Measurements from ENCODE around the gene TNFRSF18. TPM values are rescaled to one million over a fixed set of nuclear protein-coding genes. Genes with fewer than 3 reads are reported as not detected.
A peak's percentile ranks its signal among the peaks of the same experiment; 100 is the strongest.

TNFRSF18 gene
- total and polyA plus RNA-seq, 2 experiments from 2014 or later: 1.1 to 1.5 TPM

DNA sequence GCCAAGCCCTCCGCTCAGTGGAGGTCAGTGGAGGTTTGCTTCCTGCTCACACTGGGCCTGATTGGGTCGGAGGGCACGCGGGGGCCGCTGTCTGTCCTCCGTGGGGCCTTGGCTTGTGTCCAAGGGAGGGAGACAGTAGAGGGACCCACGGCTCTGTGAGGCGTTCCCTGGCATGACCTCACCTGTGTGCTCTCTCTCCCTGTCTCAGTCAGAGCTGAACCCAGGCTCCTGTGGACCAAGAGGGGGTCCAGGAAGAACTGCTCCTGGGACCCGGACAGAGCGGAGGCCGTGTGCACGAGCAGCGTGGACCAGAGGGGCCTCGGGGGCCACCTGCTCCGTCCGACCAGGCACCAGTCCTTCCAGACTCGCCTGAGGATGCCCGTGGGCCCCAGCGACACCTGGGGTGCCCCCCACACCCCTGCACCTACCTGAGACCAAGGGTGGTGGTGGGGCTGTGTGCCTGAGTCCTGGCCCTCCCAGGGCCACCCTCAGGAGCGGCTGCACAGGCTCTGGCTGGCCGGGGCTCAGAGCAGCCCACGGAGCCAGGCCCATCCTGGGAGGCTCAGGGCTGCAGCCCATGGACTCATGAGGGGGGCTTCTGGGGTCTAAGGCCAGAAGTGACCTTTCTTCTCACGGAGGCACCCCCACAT is 46.0 kb downstream of the TNFRSF18 start (continued):
- TF ChIP-seq, protein P1, sequence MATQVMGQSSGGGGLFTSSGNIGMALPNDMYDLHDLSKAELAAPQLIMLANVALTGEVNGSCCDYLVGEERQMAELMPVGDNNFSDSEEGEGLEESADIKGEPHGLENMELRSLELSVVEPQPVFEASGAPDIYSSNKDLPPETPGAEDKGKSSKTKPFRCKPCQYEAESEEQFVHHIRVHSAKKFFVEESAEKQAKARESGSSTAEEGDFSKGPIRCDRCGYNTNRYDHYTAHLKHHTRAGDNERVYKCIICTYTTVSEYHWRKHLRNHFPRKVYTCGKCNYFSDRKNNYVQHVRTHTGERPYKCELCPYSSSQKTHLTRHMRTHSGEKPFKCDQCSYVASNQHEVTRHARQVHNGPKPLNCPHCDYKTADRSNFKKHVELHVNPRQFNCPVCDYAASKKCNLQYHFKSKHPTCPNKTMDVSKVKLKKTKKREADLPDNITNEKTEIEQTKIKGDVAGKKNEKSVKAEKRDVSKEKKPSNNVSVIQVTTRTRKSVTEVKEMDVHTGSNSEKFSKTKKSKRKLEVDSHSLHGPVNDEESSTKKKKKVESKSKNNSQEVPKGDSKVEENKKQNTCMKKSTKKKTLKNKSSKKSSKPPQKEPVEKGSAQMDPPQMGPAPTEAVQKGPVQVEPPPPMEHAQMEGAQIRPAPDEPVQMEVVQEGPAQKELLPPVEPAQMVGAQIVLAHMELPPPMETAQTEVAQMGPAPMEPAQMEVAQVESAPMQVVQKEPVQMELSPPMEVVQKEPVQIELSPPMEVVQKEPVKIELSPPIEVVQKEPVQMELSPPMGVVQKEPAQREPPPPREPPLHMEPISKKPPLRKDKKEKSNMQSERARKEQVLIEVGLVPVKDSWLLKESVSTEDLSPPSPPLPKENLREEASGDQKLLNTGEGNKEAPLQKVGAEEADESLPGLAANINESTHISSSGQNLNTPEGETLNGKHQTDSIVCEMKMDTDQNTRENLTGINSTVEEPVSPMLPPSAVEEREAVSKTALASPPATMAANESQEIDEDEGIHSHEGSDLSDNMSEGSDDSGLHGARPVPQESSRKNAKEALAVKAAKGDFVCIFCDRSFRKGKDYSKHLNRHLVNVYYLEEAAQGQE (IDR thresholded peaks at IDR 0.05; ENCODE audit: unreplicated experiment): no peak
- TF ChIP-seq POLR2AphosphoS5 (IDR thresholded peaks at IDR 0.05; ENCODE audit: low read depth) (no peak), EZH2phosphoT487 (IDR thresholded peaks at IDR 0.05; ENCODE audit: unreplicated experiment) (no peak), JUNB (IDR thresholded peaks at IDR 0.05; ENCODE audit: unreplicated experiment) (no peak), EZH2 (IDR thresholded peaks at IDR 0.05; ENCODE audit: low read depth, unreplicated experiment) (no peak), ZNF331 (CRISPR knock-in tag; IDR thresholded peaks at IDR 0.05; ENCODE audit: low read depth) (no peak)

DNA sequence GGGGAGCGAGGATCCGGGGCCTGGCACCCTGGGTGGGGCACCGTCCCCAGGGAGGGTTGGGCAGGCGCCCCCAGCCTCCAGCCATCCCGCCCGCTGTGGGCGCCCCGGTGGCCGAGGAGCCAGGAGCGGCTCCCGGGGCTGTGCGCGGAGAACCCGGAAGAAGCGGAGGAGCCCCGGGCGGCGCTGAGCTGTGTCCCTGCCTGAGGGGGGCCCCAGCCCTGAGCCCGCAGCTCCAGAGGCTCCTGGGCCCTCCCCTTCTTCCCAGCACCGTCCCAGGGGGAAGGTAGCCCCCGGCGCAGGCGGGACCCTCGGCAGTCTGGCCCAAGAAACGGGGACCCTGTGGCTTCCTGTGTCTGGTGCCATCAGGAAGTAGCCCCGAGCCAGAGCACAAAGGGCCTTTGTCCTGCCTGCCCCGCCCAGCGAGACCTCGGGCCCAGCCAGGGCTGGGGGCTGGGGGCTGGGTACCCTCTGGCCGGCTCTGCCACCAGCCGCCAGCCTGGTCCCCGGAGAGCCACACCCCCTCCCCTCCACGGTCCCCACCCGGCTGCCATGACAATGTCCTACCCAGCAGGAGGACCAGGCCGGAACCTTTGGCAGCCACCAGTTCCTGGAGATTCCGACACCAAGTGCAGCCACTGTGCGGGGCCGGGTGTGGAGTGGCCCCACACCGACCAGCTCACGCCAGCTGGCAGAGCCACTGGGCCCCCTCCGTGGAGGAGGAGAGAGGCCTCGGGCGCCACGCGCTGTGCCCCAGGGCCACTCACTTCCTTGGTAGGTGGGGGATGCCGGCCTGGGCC is 48.3 kb downstream of the TNFRSF18 start:
- H2AFZ ChIP-seq: peak overlapping the region; percentile 63
- peaks cover 21% of the 10 kb centered on the region for H3K9me3 Mint-ChIP-seq

More for the DNA sequence above, 48.3 kb downstream of the TNFRSF18 start:
- H3K79me2 ChIP-seq (replicated peaks; ENCODE audit: insufficient read depth): no peaks in the 10 kb centered on the region
- Mint-ChIP-seq H3K36me3 (ENCODE audit: low read depth) (peaks cover 13% of the 10 kb centered on the region), H3K4me1 (no peaks in the 10 kb centered on the region; the same call in 1 of the 3 replicates), H3K27me3 (ENCODE audit: insufficient read depth, low read depth, poor library complexity) (peaks cover 13% of the 10 kb centered on the region), H3K4me3 (0 out of 3 replicates have a peak overlapping the region, but pooled peaks have one; percentile 19), H3K27ac (no peak overlapping the region)
- H3K27me3 ChIP-seq (ENCODE audit: insufficient read depth): no peaks in the 10 kb centered on the region
- TF ChIP-seq POLR2AphosphoS5 (IDR thresholded peaks at IDR 0.05; ENCODE audit: low read depth): peak; percentile 37; the same call in 1 of the 2 replicates
- no peak for TF ChIP-seq ETS1 (IDR thresholded peaks at IDR 0.05)
- H3K4me1 ChIP-seq (ENCODE audit: insufficient read depth): peaks cover 4% of the 10 kb centered on the region; the same call in 1 of the 2 replicates
- H3K4me2 ChIP-seq: peak overlapping the region; percentile 88
- DNase-seq (ENCODE audit: low spot score) (peak; percentile 77), ATAC-seq (peak; percentile 40)
- no peaks in the 10 kb centered on the region for H4K20me1 ChIP-seq (replicated peaks; ENCODE audit: insufficient read depth)
- H3K36me3 ChIP-seq (ENCODE audit: insufficient read depth): no peaks in the 10 kb centered on the region
- H3K4me3 ChIP-seq: peak overlapping the region; percentile 66
- 0 out of 2 replicates have a peak, but pooled peaks cover 3% of the 10 kb centered on the region for H3F3A ChIP-seq (replicated peaks; ENCODE audit: low read depth)
- no peaks in the 10 kb centered on the region for H3K9me2 ChIP-seq (ENCODE audit: insufficient read depth)
- H3K27ac ChIP-seq (ENCODE audit: low read depth): peak overlapping the region; percentile 83
